ENCODE results near the gene KLHL40. TPM values are rescaled to one million over a fixed set of nuclear protein-coding genes. Genes with fewer than 3 reads are reported as not detected.

Gene KLHL40
- total RNA-seq, 1 experiment from 2014 or later: not detected

GRCh38 chr3:42666022-42666421, 19.3 kb upstream of the KLHL40 start:
- no peak for DNase-seq
- H3K79me2 ChIP-seq (ENCODE audit: insufficient read depth, low read length): no peaks in the 10 kb centered on the region
- H3K18ac ChIP-seq (ENCODE audit: insufficient read length, low read depth, low read length): no peak overlapping the region
- Mint-ChIP-seq H3K9me3 (peaks cover under 1 to 4% of the 10 kb centered on the region in 2 experiments; a peak in 2 of 5 replicates), H3K4me1 (peaks cover 8 to 10% of the 10 kb centered on the region in 2 experiments), H3K27ac (no peak overlapping the region; a peak in 1 of 7 replicates), H3K27me3 (ENCODE audit: low read depth) (peaks cover 9% of the 10 kb centered on the region), H3K36me3 (ENCODE audit: insufficient read depth in 1 of 3, low read depth in 3 of 3) (peaks cover 0 to 3% (median 0%) of the 10 kb centered on the region in 3 experiments; a peak in 3 of 7 replicates), H3K4me3 (no peak overlapping the region)
- H4K5ac ChIP-seq (ENCODE audit: insufficient read length, low read depth, low read length): no peak overlapping the region
- H3K4me1 ChIP-seq (ENCODE audit: insufficient read depth, low read length): no peaks in the 10 kb centered on the region
- no peaks in the 10 kb centered on the region for H3K79me1 ChIP-seq (ENCODE audit: insufficient read depth, low read depth, low read length, poor library complexity, severe bottlenecking)
- no peak overlapping the region for H3K4ac ChIP-seq (ENCODE audit: low read depth, low read length)
- no peak overlapping the region for H2BK12ac ChIP-seq (ENCODE audit: insufficient read length, low read depth, low read length)
- no peak overlapping the region for H2BK5ac ChIP-seq (ENCODE audit: insufficient read length, low read length)
- H2BK15ac ChIP-seq (ENCODE audit: low read depth, low read length): no peak overlapping the region
- no peak overlapping the region for H2AFZ ChIP-seq (ENCODE audit: low read length)
- H2AK5ac ChIP-seq (ENCODE audit: insufficient read length, low read length): no peak overlapping the region
- H3K23me2 ChIP-seq (ENCODE audit: insufficient read length, low read depth, low read length, poor library complexity, severe bottlenecking): no peaks in the 10 kb centered on the region
- H3K9ac ChIP-seq (ENCODE audit: extremely low read depth, insufficient read length, low read length): no peak overlapping the region
- H2BK120ac ChIP-seq (ENCODE audit: low read depth, low read length, poor library complexity, severe bottlenecking): no peak overlapping the region
- no peak overlapping the region for H2BK20ac ChIP-seq (ENCODE audit: low read depth, low read length, poor library complexity, severe bottlenecking)
- TF ChIP-seq CTCF (conservative IDR thresholded peaks at IDR 0.05): no peak
- no peak overlapping the region for H3K56ac ChIP-seq (ENCODE audit: insufficient read length, low read depth, low read length)
- no peaks in the 10 kb centered on the region for H3K27me3 ChIP-seq (ENCODE audit: insufficient read depth, low read length)
- H3K14ac ChIP-seq (ENCODE audit: insufficient read depth, low read length): no peak overlapping the region
- no peak overlapping the region for H3T11ph ChIP-seq (ENCODE audit: low read length)
- H4K8ac ChIP-seq (replicated peaks; ENCODE audit: insufficient read length, low read depth, low read length): no peak overlapping the region
- H3K27ac ChIP-seq (ENCODE audit: insufficient read length, low read depth, low read length): no peak overlapping the region
- no peak overlapping the region for H3K23ac ChIP-seq (ENCODE audit: insufficient read length, low read depth, low read length)
- no peak overlapping the region for H3K4me2 ChIP-seq (ENCODE audit: insufficient read depth, insufficient read length, low read length)
- no peaks in the 10 kb centered on the region for H3K9me3 ChIP-seq (ENCODE audit: control insufficient read depth, low read depth, low read length)
- no peak overlapping the region for H4K91ac ChIP-seq (ENCODE audit: insufficient read length, low read depth, low read length)
- no peaks in the 10 kb centered on the region for H4K20me1 ChIP-seq (ENCODE audit: control insufficient read depth, insufficient read depth, insufficient read length)
- no CpG with 5 or more reads among the region's 8 CpGs for WGBS (ENCODE audit: extremely low coverage, insufficient read length, low lambda C conversion rate)

Data from H9 (cell line).